HG03460 (cell line): ENCODE data around the gene CDK17.
"Not testable (repeated sequence)": the region's sequence is repeated elsewhere in the genome, so short reads cannot be mapped to it uniquely, and the experiment has no call there.

Experiments
- ATAC-seq: cut with Tn5 transposase; IDR thresholded peaks from one replicate; pipeline ENCODE4 v1.9.1; 2021; ENCODE audit not compliant: unreplicated experiment

Gene CDK17

DNA sequence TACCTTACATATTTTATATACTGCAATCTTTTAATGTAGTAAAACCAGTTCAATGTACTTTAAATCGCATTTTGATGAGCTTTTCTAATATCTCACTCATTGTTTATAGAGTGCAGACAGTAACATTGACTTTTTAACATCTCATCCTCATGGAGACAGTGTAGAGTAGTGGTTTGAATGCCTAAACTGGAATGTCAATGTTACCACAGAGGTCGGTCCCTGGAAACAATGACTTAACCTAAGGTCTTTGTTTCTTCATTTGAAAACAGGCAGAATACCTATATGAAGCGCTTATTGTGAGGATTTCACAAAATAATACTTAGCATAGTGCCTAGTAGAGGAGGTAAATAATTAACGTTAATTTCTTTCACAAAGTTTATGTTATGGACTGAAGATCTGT, 5.0 kb downstream of the CDK17 start:
- ATAC-seq: no peak

DNA sequence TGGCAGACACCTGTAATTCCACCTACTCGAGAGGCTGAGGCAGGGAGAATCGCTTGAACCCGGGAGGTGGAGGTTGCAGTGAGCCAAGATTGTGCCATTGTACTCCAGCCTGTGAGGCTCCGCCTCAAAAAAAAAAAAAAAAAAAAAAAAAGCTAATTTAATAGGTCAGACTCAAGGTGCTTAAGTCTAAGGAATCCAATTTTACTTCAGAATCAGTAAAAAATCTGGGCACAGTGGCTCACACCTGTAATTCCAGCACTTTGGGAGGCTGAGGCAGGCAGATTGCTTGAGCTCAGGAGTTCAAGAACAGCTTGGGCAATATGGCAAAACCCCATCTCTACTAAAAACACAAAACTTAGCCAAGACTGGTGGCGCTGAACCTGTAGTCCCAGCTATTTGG, 7.0 kb downstream of the CDK17 start:
- ATAC-seq: not testable (repeated sequence)

DNA sequence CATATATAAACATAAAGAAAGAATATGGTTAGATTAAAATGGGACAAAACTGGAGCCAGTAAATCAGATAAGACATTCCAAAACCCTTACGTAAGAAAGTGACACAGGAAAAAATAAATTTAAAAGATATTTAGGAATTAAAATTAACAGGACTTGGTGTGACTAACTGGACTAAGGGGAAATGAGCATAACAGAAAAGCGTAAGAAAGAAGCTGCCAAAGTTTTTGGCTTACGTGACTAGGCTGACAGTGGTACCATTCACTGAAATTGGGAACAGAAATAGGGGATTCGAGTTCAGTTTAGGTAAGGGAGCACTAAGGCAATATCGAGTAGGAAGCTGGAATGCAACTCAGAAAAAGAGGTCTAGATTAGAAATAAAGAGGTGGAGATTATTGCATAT, 7.8 kb downstream of the CDK17 start:
- no peak for ATAC-seq

DNA sequence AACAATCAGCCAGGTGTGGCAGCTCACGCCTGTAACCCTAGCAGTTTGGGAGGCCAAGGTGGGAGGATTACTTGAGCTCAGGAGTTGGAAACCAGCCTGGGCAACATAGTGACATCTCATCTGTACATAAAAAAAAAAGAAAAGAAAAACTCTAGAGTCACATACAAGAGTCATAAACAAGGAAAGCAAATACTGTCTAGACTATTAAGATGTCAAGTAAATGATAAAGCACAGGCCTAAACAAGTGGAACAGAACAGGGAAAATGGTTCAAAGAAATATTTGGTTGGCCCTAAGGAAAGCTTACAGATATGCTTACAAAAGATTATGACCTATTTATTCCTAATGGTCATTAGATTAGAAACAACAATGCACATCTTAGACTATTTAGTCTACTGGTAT, 12.3 kb downstream of the CDK17 start:
- no peak for ATAC-seq

DNA sequence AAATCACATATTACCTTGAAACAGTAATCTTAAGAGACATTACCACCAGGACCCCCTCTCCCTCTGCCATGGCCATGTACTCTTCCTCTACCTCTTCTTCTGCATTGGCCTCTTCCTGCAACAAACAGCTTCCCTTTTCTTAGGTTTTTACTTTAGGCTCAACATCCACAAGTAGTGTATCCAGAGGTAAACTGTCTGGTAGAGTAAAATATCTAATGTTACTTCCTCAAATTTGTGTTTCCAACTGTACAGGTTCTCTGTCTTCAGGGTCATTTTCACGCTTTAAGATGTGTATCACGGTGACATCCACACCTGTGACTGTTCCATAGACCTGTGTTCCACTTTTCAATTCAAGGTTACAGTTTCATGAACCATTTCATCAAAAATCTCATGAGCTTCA, 13.4 kb downstream of the CDK17 start:
- ATAC-seq: no peak

DNA sequence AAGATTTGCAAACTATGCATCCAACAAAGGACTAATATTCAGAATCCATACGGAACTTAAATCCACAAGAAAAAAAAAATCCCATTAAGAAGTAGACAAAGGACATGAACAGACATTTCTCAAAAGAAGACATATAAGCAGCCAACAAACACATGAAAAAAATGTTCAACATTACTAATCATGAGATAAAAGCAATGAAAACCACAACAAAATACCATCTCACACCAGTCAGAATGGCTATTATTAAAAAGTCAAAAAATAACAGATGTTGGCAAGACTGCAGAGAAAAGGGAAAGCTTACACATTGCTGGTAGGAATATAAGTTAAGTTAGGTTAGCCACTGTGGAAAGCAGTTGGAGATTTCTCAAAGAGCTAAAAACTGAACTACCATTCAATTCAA, 16.2 kb downstream of the CDK17 start:
- ATAC-seq: no peak

DNA sequence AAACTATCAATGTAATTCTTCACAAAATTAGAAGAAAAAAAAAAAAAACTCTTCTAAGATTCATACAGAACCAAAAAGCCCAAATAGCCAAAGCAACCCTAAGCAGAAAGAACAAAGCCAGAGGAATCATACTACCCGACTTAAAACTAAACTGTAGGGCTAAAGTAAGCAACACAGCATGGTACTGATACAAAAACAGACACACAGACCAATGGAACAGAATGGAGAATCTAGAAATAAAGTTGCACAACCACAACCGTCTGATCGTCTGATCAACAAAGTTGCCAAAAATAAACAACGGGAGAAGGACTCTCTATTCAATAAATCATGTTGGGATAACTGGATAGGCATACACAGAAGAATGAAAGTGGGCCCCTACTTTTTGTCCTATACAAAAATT, 16.9 kb downstream of the CDK17 start:
- no peak for ATAC-seq

DNA sequence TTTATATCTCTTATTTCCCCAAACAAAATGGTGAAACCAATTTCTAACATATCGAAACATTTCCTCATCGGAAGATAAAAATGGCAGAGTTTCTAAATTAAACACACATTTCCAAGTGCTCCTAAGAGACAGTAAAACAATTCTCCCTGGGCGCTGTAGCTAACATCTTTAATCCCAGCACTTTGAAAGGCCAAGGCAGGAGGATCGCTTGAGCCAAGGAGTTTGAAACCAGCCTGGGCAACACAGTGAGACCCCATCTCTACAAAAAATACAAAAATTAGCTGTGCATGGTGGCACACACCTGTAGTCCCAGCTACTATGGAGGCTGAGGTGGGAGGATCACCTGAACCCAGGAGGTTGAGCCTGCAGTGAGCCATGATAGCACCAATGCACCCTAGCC, 20.5 kb downstream of the CDK17 start:
- ATAC-seq: not testable (repeated sequence)

DNA sequence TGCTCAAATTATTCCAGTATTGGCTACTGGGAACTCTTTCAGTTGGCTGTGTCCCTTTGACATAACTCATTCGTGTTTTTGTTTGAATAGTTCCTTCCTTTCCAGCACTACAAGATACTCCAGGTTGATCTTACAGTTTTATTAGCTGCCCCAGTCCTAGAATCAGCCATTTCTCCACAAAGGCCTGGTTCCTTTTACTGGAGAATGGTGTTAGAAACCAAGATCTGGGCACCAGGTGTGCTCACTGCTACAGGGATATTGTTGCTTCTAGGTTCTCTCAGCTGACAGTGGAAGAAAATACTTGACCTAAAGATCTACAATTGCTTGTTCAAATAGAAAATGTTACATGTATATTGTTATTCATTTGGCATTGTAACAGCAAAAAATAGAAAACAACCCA, 21.9 kb downstream of the CDK17 start:
- ATAC-seq: no peak

DNA sequence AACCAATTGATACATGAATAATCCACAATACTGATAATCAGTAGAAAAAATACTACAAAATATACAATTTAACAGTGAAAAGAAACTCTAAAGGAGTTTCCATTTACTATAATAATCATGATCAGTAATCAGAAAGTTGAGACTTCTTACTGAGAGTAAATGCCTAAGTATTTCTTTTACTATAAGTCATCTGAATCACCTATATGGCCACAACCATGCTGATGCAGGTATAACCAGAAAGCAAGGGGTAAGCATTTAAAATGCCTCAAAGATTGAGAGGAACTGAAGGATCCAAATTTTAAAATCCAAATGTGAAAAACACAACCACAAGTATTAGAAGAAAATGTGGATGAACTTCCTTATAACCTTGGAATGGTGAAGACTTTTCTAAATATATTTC, 23.4 kb downstream of the CDK17 start:
- ATAC-seq: no peak

DNA sequence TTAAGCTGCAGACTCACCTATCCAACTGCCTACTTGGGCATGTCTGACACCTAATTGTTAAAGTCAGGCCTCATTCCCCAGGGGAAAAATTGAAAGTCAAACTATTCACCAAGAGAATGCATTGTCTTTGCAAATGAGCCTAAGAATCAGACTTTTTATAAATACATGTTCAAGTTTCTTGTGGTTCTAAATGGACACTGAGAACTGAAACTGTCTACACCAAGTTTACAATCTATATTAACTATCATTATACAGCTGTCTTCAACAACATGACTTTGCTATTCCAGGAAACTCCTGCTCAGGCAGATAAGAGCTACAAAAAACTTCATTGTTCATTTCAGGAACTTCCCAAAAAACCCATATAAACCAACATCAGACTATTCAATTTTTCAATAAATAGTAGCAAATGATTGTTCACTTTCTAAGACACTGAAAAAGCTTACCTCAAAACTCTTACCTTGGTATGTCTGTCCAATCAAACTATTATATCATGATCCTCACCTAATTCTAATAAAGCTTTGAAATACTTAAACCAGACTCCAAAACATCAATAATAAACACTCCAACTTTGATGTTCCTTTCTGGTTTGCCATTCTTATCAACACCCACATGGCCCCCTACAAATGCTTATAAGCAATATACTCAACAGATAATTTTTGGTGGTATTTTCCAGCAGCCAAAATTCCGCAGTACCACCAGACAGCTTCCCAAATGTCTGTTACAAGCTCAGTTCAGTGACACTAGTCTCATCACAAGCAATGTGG, 24.2 kb downstream of the CDK17 start:
- peak; percentile 68 for ATAC-seq

DNA sequence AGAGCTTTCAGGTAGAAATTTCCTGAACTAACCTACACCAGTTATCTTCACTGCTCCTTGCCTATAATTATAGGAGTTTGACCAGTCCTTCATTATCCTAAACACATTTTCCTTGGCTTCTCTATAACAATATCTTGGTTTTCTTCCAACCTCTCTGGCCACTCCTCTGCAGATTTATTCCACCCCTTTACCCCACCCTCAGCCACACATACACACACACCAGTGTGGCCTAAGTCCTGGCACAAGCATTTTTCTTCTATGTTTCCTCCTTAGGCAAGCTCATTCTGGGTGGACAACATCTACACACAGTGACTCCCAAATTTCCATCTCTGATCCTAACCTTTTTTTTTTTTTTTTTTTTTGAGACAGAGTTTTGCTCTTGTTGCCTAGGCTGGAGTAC, 25.1 kb downstream of the CDK17 start:
- ATAC-seq: no peak

DNA sequence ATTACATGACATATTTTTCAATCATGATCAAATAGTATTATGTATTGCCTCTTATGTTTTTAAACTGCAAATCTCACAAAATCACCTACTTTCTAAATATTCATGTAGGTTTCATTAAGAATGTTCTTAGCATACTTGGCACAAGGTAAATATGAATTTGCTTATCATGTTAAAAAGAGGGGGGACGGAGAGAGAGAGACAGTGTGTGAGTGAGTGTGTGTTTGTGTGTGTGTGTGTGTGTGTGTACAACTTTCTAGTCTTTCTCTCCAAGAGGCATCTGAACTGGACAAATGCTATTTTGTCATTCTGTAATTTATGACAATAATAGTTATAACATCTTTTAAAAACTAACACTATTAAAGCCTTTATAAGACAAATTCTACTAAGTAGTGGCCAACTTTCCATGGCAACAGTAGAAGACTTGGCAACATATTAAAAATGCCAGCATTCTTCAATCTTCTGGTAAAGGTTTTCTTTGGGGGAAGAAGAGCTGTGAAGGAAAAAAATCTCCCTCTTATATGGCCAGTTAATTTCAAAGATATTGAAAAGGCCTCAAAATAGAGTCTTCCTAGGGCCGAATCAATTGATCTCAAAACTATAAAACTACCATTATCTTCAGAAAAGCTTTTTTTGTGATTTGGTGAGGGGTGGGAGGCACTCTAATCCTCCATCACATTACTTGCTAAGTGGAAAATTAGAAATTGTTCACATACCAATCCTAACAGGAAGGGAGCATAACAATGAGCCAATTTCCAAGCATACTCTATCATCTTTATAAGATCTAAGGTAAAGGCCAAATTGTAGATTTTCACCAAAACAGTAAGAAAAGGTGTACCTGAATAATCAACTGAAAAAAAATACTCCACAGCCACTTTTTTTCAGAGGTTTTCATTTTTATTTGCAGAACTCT, 28.2 kb downstream of the CDK17 start:
- no peak for ATAC-seq

DNA sequence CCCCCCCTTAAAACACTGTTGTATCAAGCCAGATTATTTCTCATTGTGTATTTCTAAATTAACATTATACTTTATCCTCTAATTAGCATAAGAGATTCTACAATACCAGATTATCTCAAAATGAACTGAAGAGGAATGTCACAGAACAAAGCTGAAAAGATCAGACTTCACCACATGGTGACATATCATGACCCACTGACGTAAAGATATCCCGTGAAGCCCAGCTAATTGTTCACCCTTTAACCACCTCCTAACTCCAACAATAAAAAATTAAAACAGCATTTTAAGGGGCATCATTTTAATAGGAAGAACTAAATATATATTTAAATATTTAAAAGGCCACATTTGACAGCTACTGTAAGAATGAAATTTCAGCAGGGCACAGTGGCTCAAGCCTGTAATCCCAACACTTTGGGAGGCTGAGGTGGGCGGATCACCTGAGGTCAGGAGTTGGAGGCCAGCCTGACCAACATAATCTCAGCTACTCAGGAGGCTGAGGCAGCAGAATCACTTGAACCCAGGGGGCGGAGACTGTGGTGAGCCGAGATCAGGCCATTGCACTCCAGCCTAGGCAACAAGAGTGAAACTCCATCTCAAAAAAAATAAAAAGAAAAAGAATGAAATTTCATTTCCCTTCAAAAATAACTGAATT, 29.0 kb downstream of the CDK17 start:
- ATAC-seq: no peak

DNA sequence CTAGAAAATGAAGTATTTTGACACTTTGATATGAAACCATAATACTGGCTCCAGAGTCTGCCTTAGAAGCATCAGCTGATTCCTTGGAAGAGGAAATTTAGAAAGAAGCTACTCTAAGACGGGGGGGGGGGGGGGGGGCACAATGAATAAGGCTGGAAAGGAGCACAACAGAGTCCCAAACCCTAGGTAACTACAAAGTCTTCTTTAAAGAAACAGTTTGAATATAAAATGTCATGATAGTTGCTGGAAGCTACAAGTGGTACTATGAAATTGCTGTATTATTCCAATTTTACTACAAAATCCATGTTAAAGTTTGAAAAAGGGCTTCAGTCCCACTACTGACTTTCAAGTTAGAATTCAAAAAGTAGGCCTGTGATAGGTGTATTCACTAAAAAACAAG, 31.6 kb downstream of the CDK17 start:
- ATAC-seq: no peak

DNA sequence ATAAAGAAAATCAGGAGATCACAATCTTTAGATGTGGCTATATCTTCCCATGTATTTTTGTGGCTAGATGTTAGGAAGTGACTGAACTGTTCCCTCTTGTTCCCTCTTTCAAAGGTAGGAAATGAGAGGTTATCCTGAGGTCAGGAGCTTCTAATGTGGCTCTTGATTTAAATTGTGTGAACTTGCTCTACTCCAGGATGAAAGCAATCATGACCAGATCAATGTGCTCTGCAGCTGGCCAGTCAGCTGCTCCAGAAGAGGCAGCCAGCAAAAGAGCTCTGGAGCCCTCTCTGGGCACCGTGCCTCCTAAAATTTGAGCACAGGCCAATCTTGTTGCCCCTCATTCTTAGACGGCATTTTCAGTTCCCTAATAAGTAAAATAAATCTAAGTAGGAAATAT, 32.0 kb downstream of the CDK17 start:
- no peak for ATAC-seq

DNA sequence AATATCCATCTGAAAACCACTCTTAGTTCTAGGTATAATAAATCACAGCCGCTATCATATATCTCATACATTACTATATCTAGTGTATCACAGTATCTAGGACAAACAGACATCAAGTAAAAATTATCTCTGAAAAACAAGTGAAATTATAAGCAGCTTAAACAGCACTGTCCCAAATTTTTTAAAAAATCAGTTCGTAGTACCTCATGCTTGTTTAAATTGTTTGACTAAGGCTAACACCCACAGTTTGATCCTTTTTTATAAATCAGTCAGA, 33.9 kb downstream of the CDK17 start:
- no peak for ATAC-seq

DNA sequence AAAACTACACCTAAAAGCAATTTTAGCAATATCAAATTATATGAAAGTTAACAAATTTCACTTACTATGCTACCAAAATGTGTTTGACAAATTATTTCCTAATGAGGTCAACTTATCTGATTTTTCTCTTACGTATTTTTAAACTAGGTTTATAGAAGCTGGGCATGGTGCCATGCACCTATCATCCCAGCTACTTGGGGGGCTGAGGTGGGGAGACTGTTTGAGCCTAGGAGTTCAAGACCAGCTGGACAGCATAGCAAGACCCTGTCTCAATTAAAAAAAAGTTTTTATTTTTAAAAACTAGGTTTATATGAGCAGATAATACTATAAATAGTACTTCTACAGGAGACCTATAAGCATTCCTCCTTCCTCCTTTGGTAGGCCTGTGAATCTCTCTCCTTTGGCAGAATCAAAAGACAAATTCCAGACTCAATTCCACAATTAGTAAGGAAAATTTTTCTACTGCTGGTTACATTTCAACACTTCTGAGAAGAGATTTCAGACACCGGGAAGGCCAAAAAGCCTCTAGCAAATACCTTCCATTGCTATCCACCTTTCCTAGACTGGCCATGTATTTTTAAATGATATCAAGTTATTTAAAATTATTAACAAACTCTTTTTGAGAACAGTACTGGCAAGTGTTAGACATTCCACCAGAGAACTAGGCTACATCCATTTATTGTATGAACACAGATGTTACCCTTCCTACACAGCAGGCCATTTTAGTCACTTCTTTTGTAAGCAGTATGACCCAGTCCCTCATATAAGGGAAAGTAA, 34.4 kb downstream of the CDK17 start:
- ATAC-seq: no peak

DNA sequence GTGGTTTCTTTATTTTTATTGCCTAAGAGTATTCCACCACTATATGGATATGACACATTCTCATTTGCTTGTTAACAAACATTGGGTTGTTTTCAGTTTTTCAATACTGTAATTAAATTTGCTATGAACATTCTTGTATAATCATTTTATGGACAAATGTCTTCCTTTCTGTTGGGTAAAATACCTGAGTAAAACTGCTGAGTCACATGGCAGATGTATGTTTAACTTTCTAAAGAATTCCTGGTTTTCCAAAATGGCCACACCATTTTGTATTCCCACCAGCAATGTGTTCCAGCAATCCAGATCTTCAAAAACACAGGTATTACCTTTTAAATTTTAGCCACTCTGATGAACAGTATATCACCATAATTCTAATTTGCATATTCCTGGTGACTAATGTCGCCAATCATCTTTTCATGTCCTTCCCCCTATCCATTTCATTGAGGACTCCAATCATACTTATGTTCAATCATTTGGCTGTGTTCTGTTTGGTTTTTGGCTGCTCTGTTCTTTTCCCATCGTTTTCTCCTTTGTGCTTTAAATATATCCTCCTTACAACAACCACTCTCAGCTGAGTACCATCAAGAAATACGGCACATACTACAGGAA, 36.0 kb downstream of the CDK17 start:
- ATAC-seq: no peak

DNA sequence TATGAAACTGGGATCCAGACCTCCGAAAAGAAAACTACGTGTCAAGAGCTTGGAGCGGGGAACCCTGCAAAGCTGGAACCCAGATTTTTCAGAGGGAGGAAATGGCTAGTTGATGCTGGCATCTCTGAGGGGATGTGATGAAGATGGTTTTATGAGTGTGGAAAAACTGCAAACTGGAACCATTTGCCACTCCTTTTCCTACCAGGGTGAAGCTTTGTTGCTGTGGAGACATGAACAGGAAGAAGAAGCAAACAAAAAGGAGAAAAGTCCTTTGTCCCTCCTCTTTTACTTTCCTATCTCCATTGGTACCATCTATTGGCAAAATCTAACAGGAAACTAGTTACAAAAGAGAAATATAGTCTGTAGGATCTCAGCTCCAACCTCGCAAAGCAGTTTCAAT, 39.2 kb downstream of the CDK17 start:
- ATAC-seq: no peak

DNA sequence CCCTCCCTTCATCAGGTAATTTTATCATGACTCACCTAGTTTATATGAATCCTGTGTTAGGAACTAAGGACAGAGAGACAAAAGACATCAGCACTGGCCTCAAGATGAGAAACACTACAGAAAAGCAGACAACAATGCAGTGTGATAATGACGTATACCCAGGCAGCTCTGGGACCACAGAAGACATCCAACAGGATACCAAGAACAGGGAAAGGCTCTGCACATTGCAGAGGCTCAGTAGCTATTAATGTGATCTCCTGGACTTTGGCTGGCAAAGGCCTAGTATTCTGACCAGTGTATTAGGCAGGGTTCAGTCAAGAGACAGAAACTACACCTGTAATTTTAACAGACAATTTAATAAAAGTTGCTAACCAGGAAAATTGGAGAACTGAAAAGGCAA, 39.7 kb downstream of the CDK17 start:
- no peak for ATAC-seq
